NCI-H1092 treated with DMSO at 0.1 percent for 48 hours (cell line): ENCODE results near the gene TTYH1.

Experiments used
- DNase-seq: peaks from one replicate; lab custom pipeline; 2025; lab: John Stamatoyannopoulos, UW

The TTYH1 gene

DNA sequence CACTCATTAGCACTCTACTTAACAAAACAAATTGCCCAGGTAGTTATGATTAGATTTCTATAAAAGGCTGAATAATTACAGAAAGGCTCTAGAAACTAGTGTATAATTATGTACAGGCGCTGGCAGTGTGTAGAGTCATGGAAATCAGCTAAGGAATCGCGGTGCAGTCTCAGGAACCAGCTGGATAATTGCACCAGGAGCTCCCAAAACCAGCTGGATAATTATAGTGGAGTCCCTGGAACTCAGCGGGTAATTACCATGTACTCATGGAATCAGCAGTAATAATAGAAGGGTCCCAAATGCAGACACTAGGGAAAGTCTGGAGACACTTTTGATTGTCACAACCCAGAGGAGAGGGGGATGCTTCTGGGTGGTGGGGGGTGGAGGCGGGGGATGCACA lies 23.2 kb upstream of the TTYH1 start:
- DNase-seq, result no peak

- no peak for DNase-seq
These were observed 21.9 kb upstream of the TTYH1 start for GRCh38 chr19:54393381-54393780.

- no peak for DNase-seq
These were observed 19.6 kb upstream of the TTYH1 start for GRCh38 chr19:54395685-54396084.

- DNase-seq, result no peak
These were observed 16.1 kb upstream of the TTYH1 start for GRCh38 chr19:54399189-54399588.

GRCh38 chr19:54400913-54401312 lies 14.4 kb upstream of the TTYH1 start:
- DNase-seq, result no peak

- no peak for DNase-seq
These were observed 12.2 kb upstream of the TTYH1 start for GRCh38 chr19:54403054-54403453.

DNA sequence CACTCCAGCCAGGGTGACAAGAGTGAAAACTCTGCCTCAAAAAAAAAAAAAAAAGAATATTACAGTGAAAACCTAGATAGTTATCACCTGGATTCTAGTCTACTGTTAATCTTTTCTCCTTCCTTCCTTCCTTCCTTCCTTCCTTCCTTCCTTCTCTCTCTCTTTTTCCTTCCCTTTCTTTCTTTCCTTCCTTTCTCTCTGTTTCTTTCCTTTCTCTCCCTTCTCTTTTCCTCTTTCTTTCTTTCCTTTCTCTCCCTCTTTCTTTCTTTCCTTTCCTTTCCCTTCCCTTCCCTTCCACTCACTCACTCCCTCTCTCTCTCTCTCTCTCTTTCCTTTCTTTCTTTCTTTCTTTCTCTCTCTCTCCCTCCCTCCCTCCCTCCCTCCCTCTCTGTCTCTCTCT lies 9.6 kb upstream of the TTYH1 start:
- no peak for DNase-seq

DNA sequence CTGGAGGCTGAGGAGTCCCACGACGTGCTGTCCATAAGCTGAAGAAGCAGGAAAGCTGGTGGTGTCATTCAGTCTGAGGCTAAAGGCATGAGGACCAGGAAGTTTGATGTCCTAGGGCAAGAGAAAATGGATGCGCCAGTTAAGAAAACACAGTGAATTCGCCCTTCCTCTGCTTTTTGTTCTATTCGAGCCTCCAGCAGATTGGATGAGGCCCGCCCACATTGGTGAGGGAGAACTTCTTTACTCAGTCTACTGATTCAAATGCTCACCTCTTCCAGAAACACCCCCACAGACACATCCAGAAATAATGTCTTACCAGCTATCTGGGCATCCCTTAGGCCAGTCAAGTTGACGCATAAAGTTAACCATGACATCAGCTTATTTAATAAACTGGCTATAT lies 7.5 kb upstream of the TTYH1 start:
- no peak for DNase-seq

DNA sequence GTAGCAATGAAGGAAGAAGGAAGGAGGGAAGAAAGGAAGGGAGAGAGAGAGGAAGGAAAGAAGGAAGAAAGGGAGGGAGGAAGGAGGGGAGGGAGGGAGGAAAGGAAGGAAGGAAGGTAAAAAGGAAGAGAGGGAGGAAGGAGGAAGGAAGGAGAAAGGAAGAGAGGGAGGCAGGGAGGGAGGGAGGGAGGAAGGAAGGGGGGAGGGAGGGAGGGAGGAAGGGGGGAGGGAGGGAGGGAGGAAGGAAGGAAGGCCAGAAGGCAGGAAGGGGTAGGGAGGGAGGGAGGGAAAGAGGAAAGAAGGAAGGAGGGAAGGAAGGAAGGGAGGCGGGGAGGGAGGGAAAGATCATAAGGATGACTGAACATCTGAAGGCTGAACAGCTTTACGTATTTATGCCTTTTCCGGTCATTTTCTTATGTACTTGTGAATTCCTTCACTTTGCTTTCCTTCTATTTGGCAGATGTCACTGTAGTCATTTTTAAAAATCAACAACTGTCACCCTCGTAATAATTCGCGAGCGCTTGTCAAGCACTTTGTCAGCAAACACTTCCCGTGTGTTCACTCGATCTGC lies 6.7 kb upstream of the TTYH1 start:
- no peak for DNase-seq

DNA sequence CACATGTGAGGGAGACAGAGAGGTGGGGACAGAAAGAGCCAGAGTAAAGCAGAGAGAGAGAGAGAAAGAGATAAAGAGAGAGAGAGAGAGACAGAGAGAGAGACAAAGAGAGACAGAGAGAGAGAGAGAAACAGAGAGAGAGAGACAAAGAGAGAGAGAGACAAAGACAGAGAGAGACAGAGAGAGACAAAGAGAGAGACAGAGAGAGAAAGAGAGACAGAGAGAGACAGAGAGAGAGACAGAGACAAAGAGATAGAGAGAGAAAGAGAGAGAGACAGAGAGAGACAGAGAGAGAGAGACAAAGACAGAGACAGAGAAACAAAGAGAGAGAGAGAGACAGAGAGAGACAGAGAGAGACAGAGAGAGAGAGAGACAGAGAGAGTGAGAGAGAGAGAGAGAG lies 4.2 kb upstream of the TTYH1 start:
- no peak for DNase-seq

GRCh38 chr19:54412877-54413276 lies 2.4 kb upstream of the TTYH1 start:
- DNase-seq, result no peak

- DNase-seq, result no peak
These were observed 1.1 kb upstream of the TTYH1 start for GRCh38 chr19:54414156-54414555.

GRCh38 chr19:54415901-54416673 lies 823 bp downstream of the TTYH1 start:
- DNase-seq, result no peak

DNA sequence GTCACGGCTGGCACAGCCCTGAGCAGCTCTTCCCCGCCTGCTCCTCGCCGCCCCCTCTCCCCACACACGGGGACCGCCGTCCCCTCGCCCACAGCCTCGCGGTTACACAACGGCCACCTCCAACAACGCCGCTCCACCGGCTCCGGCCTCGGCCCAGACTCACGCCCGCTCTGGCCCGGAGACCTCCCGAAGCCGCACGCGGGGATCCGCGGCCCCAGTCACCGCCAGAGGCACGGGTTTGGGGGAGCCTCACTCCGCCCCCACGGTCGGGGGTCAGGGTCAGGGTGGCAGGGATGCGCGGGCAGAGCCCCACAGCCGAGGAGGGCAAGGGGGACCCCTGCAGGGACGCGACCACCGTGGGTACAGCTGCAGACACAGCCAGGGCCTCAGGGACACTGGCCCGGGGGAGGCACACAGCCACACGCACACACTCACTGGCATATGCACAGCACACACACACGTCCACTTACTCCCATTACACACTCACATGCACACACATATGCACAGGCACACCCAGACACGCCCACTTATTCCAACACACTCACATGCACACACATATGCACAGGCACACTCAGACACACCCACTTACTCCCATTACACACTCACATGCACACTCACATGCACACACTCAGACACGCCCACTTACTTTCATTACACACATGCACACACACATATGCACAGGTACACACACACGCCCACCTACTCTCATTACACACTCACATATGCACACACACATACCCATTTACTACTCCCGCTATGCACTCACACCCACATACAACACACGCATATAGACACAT lies 1.6 kb downstream of the TTYH1 start:
- no peak for DNase-seq

GRCh38 chr19:54418030-54418929 lies 3.0 kb downstream of the TTYH1 start:
- DNase-seq, result no peak

GRCh38 chr19:54418930-54419800 lies 3.9 kb downstream of the TTYH1 start:
- DNase-seq, result no peak

DNA sequence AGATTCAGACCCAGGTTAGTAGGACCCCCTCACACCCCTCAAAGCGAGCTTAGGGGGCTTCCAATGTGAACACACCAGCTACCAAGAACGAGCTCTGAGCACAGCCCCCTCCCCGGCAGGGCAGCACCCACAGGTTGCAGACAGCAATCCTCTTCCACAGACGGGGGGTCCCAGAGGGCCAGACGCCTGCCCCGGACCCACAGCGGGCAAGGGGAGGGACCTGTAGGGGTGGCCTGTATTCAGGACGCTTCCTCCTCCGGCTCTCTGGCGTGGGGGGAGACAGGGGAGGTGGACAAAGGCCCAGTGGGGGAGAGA lies 4.8 kb downstream of the TTYH1 start:
- DNase-seq, result no peak

- DNase-seq, result no peak
These were observed 5.3 kb downstream of the TTYH1 start for GRCh38 chr19:54420383-54421168.

DNA sequence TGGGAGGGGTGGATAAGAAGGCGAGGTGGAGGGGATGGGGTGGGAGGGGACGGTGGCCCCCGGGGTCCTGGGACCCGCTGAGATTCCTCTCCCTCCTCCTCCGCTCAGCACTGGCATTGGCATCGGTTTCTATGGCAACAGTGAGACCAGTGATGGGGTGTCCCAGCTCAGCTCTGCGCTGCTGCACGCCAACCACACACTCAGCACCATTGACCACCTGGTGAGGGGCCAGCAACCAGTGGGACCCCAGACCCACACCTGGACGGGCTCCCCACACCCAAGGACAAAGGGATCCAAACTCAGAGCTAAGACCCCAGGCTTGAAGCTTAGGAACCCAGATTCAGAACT lies 5.9 kb downstream of the TTYH1 start:
- no peak for DNase-seq

GRCh38 chr19:54421521-54421920 lies 6.3 kb downstream of the TTYH1 start:
- no peak for DNase-seq

DNA sequence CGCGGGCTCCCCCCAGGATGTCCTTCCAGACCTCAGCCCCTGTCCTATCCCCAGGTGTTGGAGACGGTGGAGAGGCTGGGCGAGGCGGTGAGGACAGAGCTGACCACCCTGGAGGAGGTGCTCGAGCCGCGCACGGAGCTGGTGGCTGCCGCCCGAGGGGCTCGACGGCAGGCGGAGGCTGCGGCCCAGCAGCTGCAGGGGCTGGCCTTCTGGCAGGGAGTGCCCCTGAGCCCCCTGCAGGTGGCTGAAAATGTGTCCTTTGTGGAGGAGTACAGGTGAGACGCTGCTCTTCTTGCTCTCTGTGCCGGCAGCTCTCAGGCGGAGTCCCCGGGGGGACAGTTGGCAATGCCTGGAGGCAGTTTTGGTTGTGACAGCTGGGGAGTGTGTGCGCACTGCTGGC lies 6.9 kb downstream of the TTYH1 start:
- no peak for DNase-seq
